Esophagus muscularis mucosa (tissue), 4 donors: ENCODE data around the gene RBMS3.

Source experiments
- EP300 ChIP-seq: sonication (generic); formaldehyde crosslinking; IDR thresholded peaks from one replicate; pipeline ENCODE4 v1.6.1; 2017; ENCODE audit warnings: antibody characterized with exemption
- POLR2A ChIP-seq: fragments of 450-650 bp; IDR thresholded peaks from one replicate; pipeline ENCODE4 v1.6.1; 2017; ENCODE audit warnings: antibody characterized with exemption, moderate library complexity, mild to moderate bottlenecking, low read depth
- POLR2AphosphoS5 ChIP-seq, 2 donors: sonication (generic); formaldehyde crosslinking; IDR thresholded peaks; one replicate each; pipeline ENCODE4 v1.6.1; 2017; ENCODE audit warnings: antibody characterized with exemption in 2 of 2
- TF ChIP-seq, protein P1 (sequence below), 3 experiments: fragments of 200-600 bp in 2 of 3; fragments of 450-650 bp in 1 of 3; sonication (generic) in 2 of 3; IDR thresholded peaks; one replicate each; pipeline ENCODE4 v1.5.1; 2017 to 2019; ENCODE audit warnings: antibody characterized with exemption in 3 of 3, mild to moderate bottlenecking in 2 of 3, moderate library complexity in 1 of 3

DNA sequence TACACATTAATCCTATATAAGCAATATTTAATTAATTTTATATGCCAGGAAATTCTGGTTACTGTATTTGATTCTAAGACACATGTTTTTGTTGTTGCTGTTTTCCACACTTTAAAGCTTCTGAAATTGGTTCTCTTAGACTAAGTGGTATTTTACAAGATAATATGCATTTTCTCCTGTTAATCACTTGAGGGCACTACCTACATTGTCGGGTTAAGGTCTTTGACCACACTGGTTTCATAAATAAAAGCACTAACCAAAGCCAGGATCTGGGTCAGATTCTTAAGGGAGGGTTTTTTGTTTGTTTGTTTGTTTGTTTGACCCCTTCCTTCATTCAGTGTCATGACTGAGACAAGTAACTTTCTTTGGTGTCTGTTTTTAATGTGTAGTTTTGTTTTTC, 590.2 kb downstream of the RBMS3 start:
- TF ChIP-seq EP300 (no peak), POLR2A (no peak), POLR2AphosphoS5 (IDR thresholded peaks at IDR 0.05) (no peak)
- TF ChIP-seq, protein P1, sequence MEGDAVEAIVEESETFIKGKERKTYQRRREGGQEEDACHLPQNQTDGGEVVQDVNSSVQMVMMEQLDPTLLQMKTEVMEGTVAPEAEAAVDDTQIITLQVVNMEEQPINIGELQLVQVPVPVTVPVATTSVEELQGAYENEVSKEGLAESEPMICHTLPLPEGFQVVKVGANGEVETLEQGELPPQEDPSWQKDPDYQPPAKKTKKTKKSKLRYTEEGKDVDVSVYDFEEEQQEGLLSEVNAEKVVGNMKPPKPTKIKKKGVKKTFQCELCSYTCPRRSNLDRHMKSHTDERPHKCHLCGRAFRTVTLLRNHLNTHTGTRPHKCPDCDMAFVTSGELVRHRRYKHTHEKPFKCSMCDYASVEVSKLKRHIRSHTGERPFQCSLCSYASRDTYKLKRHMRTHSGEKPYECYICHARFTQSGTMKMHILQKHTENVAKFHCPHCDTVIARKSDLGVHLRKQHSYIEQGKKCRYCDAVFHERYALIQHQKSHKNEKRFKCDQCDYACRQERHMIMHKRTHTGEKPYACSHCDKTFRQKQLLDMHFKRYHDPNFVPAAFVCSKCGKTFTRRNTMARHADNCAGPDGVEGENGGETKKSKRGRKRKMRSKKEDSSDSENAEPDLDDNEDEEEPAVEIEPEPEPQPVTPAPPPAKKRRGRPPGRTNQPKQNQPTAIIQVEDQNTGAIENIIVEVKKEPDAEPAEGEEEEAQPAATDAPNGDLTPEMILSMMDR (IDR thresholded peaks at IDR 0.05): no peak
